Ishikawa (cell line): ENCODE results near the gene C2orf92.

Experiments
- CEBPB ChIP-seq: IDR thresholded peaks from 2 replicates; pipeline ENCODE4 v1.6.1; 2012
- CREB1 ChIP-seq: IDR thresholded peaks from 2 replicates; pipeline ENCODE4 v1.6.1; 2012; ENCODE audit warnings: low read depth
- EGR1 ChIP-seq: IDR thresholded peaks from 2 replicates; pipeline ENCODE4 v1.6.1; 2012
- EP300 ChIP-seq: IDR thresholded peaks from 2 replicates; pipeline ENCODE4 v1.6.1; 2012; ENCODE audit warnings: borderline replicate concordance
- FOXM1 ChIP-seq: IDR thresholded peaks from 2 replicates; pipeline ENCODE4 v1.6.1; 2012; ENCODE audit warnings: low read depth, borderline replicate concordance
- MAX ChIP-seq: IDR thresholded peaks from 2 replicates; pipeline ENCODE4 v1.6.1; 2012
- NFIC ChIP-seq: IDR thresholded peaks from 2 replicates; pipeline ENCODE4 v1.6.1; 2012
- RAD21 ChIP-seq: IDR thresholded peaks from 2 replicates; pipeline ENCODE4 v1.6.1; 2012; ENCODE audit warnings: low read depth
- REST ChIP-seq: IDR thresholded peaks from 2 replicates; pipeline ENCODE4 v1.6.1; 2012; ENCODE audit warnings: low read depth, mild to moderate bottlenecking
- TAF1 ChIP-seq: IDR thresholded peaks from 2 replicates; pipeline ENCODE4 v1.6.1; 2012; ENCODE audit warnings: low read depth, mild to moderate bottlenecking
- TCF12 ChIP-seq: IDR thresholded peaks from 2 replicates; pipeline ENCODE4 v1.6.1; 2012; ENCODE audit warnings: low read depth
- TEAD4 ChIP-seq: IDR thresholded peaks from 2 replicates; pipeline ENCODE4 v1.6.1; 2012
- USF1 ChIP-seq: IDR thresholded peaks from 2 replicates; pipeline ENCODE4 v1.6.1; 2012
- YY1 ChIP-seq: IDR thresholded peaks from 2 replicates; pipeline ENCODE4 v1.6.1; 2012; ENCODE audit warnings: low read depth
- ZBTB7A ChIP-seq: IDR thresholded peaks from 2 replicates; pipeline ENCODE4 v1.6.1; 2012; ENCODE audit warnings: low read depth

The C2orf92 gene

GRCh38 chr2:97669448-97669847 is at the start of gene C2orf92:
C2orf92 (plus strand) TSS chr2:97669713; CDS start chr2:97669789, 76 bp downstream.
- TF ChIP-seq TCF12: no peak
- TF ChIP-seq EGR1: no peak
- no peak for TF ChIP-seq MAX
- TF ChIP-seq YY1: no peak
- no peak for TF ChIP-seq EP300
- no peak for TF ChIP-seq TAF1
- no peak for TF ChIP-seq ZBTB7A
- no peak for TF ChIP-seq TEAD4

GRCh38 chr2:97644023-97644717 is 25.3 kb upstream of the C2orf92 start:
- TF ChIP-seq USF1 (no peak), TAF1 (no peak), TEAD4 (no peak), EP300 (no peak), YY1 (no peak), RAD21 (no peak), CREB1 (no peak), EGR1 (no peak), MAX (no peak), TCF12 (no peak), CEBPB (no peak), NFIC (no peak), REST (no peak), ZBTB7A (no peak), FOXM1 (no peak)

GRCh38 chr2:97645112-97645694 is 24.3 kb upstream of the C2orf92 start:
- TF ChIP-seq EGR1: peak; percentile 51; the same call in 1 of the 2 replicates
- no peak for TF ChIP-seq EP300
- TF ChIP-seq TCF12: 0 out of 2 replicates have a peak, but pooled peaks have one; percentile 12

GRCh38 chr2:97645695-97646629 is 23.6 kb upstream of the C2orf92 start, which contains the start of gene COX5B:
COX5B (plus strand) TSS chr2:97646062; CDS start chr2:97646087, 25 bp downstream.
- TF ChIP-seq FOXM1 (no peak), EGR1 (peak; percentile 98), RAD21 (0 out of 2 replicates have a peak, but pooled peaks have one; percentile 1), TCF12 (peak; percentile 38; the same call in 1 of the 2 replicates), TAF1 (peak; percentile 94), MAX (peak; percentile 45; the same call in 1 of the 2 replicates), CREB1 (peak; percentile 32; the same call in 1 of the 2 replicates), ZBTB7A (no peak), EP300 (no peak), USF1 (no peak), YY1 (peak; percentile 81)

GRCh38 chr2:97646977-97647376 is 22.5 kb upstream of the C2orf92 start:
- TF ChIP-seq TEAD4 (no peak), YY1 (no peak), TAF1 (no peak), MAX (no peak), EP300 (no peak), TCF12 (no peak), USF1 (no peak)

GRCh38 chr2:97651114-97651513 is 18.4 kb upstream of the C2orf92 start:
- TF ChIP-seq CEBPB (no peak), TEAD4 (no peak), FOXM1 (no peak), YY1 (no peak)
